T-helper 17 cell (primary cell): ENCODE results near the gene AIP. TPM values are rescaled to one million over a fixed set of nuclear protein-coding genes. Genes with fewer than 3 reads are reported as not detected.
"Not testable (repeated sequence)": the region's sequence is repeated elsewhere in the genome, so short reads cannot be mapped to it uniquely, and the experiment has no call there.

ENCODE experiments used
- ATAC-seq: fragments of 150-1000 bp; cut with Tn5 transposase; 2 replicates; pipeline ENCODE4 v1.10.0; 2021; ENCODE audit warnings: mild to moderate bottlenecking, moderate library complexity
- DNase-seq, 3 donors: peaks; one replicate each; pipeline versions ENCODE4 v3.0.0 to v3.0.0-alpha.2; 2020 to 2021
- H3K9me3 ChIP-seq: one replicate; pipeline ENCODE4 v1.7.0; 2013; ENCODE audit warnings: low read length, mild to moderate bottlenecking; ENCODE audit not compliant: control insufficient read depth, poor library complexity, severe bottlenecking
- H3K27ac Mint-ChIP-seq: one replicate; pipeline ENCODE4 v1.8.0; 2022; ENCODE audit warnings: mild to moderate bottlenecking, moderate library complexity, mixed read lengths
- H3K27me3 Mint-ChIP-seq: one replicate; pipeline ENCODE4 v1.8.0; 2022; ENCODE audit warnings: mixed read lengths
- H3K36me3 Mint-ChIP-seq: one replicate; pipeline ENCODE4 v1.8.0; 2022; ENCODE audit warnings: low read depth, mixed read lengths
- H3K4me1 Mint-ChIP-seq: one replicate; pipeline ENCODE4 v1.8.0; 2022; ENCODE audit warnings: mild to moderate bottlenecking, mixed read lengths
- H3K4me3 Mint-ChIP-seq: one replicate; pipeline ENCODE4 v1.8.0; 2022; ENCODE audit warnings: mild to moderate bottlenecking, moderate library complexity, mixed read lengths
- total RNA-seq, 4 donors: library from RNA in 2 of 4; stranded (reverse) in 2 of 4; gene quantifications; one replicate each; pipeline ENCODE4 v1.2.3 and lab custom pipeline; 2022 to 2026

Gene AIP
- total RNA-seq, 2 donors from 2014 or later: 98.3 to 109 TPM

DNA sequence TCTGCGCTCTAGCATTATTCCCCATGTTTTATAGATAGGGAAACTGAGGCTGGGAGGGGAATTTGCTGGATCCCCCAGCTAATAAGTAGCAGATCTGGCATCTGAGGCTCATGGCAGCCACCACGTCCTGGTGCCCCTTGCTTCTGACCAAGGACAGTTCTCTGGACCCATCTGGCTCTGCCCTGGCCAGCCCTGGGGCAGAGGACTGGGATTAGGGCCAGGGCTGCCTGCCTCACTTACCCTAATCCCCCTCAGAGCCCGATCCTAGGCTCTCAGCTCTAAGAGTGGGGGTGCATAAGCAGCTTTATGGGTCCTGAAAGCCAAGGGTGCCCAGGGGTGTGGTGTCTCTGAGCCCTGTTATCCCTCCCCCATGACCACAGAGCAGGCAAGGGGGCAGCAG, 27.8 kb upstream of the AIP start, which contains the start of gene CABP4:
CABP4 (plus strand) TSS at position 301 of the 400 bp plus-strand sequence; CDS start at position 371, 70 bp downstream.
- Mint-ChIP-seq H3K4me3 (no peak within 1 kb of the TSS), H3K36me3 (no peaks in the 10 kb centered on the region), H3K4me1 (peaks cover 8% of the 10 kb centered on the region), H3K27ac (no peak within 1 kb of the TSS), H3K27me3 (no peaks in the 10 kb centered on the region)
- ATAC-seq (no peak), DNase-seq (no peak)
- H3K9me3 ChIP-seq: no peaks in the 10 kb centered on the region

DNA sequence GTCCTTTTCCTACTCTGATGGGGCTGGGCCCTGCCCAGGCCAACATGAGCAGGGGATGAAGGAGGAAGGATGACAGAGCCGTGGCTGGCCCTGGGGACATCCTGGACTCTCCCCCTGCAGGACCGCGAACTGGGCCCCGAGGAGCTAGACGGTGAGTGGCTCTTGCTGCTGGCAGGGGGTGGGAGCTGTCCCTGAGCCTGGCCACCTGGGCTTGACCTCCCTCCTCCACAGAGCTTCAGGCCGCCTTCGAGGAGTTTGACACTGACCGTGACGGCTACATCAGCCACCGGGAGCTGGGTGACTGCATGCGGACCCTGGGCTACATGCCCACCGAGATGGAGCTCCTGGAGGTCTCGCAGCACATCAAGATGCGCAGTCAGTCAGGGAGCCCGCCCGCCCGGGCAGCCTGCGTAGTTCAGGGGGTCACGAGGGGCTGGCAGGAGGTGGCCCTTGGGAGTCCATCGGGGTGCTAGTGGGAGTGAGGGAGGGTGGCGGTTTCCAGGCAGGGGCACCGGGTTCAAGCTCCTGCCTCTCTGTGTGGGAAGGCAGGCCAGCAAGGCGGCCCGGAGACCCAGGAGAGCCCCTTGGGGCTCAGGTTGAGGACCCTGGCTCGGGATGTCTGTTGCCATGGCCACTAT, 26.6 kb upstream of the AIP start:
- no peak for DNase-seq
- H3K36me3 Mint-ChIP-seq: no peaks in the 10 kb centered on the region
- H3K4me3 Mint-ChIP-seq: no peak overlapping the region

DNA sequence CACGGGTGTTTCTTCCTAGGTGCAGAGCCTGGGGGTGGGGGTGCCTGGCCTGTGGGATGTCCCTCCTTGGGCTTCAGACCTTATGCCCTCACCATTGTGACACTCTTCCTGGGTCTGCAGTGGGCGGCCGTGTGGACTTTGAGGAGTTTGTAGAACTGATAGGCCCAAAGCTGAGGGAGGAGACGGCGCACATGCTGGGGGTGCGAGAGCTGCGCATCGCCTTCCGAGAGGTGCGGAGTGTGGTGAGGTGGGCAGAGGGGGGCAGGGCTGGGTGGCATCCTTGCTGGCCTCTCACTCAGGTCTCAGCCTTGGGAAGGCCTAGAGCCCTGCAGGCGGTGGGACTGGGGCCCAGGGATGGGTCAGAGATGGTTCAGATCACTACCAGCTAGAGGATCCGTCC, 25.4 kb upstream of the AIP start:
- no peaks in the 10 kb centered on the region for H3K9me3 ChIP-seq
- DNase-seq (no peak), ATAC-seq (no peak)
- Mint-ChIP-seq H3K27me3 (no peaks in the 10 kb centered on the region), H3K36me3 (no peaks in the 10 kb centered on the region), H3K4me3 (no peak overlapping the region), H3K4me1 (peaks cover 6% of the 10 kb centered on the region), H3K27ac (no peak overlapping the region)

More for the DNA sequence above, 26.6 kb upstream of the AIP start:
- no peaks in the 10 kb centered on the region for H3K9me3 ChIP-seq
- H3K27ac Mint-ChIP-seq: no peak overlapping the region
- H3K27me3 Mint-ChIP-seq: no peaks in the 10 kb centered on the region
- peaks cover 8% of the 10 kb centered on the region for H3K4me1 Mint-ChIP-seq
- no peak for ATAC-seq

DNA sequence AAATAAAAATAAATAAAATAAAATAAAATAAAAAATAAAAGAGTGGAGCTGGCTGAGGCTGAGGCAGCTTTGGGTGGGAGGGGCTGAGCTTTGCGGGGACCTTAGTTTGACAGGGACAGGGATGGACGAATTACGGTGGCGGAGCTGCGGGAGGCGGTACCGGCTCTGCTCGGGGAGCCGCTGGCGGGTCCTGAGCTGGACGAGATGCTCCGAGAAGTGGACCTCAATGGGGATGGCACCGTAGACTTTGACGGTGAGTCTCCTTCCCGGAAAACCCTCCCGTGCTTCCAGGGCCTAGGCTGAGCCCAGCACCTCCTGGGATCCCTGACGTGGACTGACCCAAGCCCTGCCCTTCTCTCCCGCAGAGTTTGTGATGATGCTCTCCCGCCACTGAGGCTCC, 24.6 kb upstream of the AIP start:
- ATAC-seq (no peak), DNase-seq (no peak)
- H3K4me1 Mint-ChIP-seq: peaks cover 4% of the 10 kb centered on the region
- H3K27ac Mint-ChIP-seq: no peak overlapping the region
- H3K36me3 Mint-ChIP-seq: no peaks in the 10 kb centered on the region
- no peaks in the 10 kb centered on the region for H3K9me3 ChIP-seq
- H3K27me3 Mint-ChIP-seq: no peaks in the 10 kb centered on the region
- no peak overlapping the region for H3K4me3 Mint-ChIP-seq

DNA sequence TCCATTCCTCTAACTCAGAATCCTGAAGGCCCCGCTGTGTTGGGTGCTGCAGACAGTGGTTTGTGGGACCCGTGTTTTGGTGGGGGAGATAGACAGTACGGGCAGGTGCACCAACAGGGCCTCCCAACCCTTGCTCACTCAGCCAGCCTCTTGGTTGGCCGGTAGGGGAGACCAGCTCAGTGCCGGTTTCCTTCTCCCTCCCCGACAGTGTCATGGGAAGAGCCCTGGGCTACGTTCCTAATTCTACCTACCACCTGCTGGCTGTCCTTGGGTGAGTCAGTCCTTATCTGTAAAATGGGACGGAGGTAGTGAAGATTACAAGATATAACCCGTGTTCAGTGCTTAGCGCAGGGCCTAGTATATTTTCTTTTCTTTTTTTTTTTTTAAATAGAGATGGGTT, 19.6 kb upstream of the AIP start:
- no peaks in the 10 kb centered on the region for H3K36me3 Mint-ChIP-seq
- H3K4me3 Mint-ChIP-seq: no peak overlapping the region
- no peaks in the 10 kb centered on the region for H3K27me3 Mint-ChIP-seq
- ATAC-seq (no peak), DNase-seq (no peak)
- peaks cover 18% of the 10 kb centered on the region for H3K4me1 Mint-ChIP-seq
- no peaks in the 10 kb centered on the region for H3K9me3 ChIP-seq
- no peak overlapping the region for H3K27ac Mint-ChIP-seq

DNA sequence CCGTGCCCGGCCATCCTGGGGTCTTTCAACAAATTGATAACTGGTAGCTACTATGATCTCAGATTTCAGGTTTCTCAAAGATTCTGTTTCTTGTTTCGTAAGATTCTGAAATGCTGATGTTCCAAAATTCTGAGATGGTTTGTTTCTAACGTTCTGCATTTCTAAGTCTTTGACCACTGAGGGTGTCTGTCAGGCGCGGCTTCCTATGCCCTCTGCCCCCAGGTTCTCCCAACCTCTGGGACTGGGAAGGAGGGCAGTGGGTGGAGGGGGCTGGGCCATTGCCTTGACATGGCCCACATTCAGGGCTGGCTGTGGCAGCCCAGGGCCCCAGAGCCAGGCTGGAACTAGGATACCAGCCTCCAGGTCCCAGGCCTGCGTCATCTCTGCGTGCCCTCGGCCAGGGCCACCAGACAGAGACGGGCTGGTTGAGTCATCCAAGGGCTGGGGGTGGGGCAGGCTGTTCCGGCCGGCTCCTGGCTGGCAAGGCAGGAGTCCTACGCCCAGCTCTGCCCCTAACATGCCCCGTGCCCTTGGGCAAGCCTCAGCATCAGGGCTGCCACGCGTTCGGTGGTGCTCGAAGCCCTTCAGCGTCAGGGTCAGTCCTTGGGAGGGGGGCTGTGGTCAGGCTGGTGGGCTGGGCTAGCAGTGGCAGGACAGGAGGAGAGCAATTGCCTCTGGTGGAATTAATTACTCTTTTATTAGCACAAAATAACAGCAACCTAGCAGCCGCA, 19.0 kb upstream of the AIP start:
- Mint-ChIP-seq H3K27ac (peak overlapping the region; percentile 83), H3K27me3 (no peaks in the 10 kb centered on the region), H3K4me1 (peaks cover 22% of the 10 kb centered on the region), H3K36me3 (no peaks in the 10 kb centered on the region), H3K4me3 (peak overlapping the region; percentile 91)
- DNase-seq (no peak), ATAC-seq (no peak)
- H3K9me3 ChIP-seq: no peaks in the 10 kb centered on the region

DNA sequence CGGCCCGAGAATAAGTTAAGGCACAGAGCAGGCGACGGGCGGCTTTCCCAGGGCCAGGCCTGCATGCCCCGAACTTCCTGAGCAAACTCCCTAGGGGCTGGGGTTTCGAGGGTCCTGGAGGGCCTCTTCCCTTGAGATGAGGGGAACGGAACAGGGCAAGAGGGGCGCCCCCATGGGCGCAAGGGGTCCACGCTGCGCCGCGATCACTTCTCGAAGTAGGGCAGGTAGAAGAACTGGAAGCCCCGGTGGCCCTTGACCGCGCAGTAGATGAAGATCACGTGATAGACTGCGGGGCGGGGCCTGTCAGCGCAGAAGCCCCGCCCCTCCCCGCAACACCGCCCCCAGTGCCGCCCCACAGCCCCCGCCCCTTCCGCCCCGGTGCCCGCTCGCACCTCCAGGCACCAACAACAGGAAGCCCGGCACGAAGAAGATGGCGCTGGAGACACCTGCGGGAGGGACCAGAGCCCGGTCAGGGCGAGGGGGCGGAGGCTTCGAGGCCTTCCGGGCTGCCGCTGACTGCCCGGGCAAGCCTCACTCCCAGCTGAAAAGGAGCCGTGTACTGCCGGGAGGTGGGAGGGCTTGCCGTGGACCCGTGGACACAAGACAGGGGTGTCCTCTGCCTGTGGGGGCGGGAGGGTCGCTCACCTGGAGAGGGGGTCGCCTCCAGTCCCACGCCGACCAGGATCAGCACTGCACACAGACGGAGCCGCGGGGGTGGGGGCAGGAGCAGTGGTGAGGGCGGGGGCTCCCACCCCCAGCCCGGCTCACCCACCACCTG, 18.2 kb upstream of the AIP start:
- ATAC-seq (peak; percentile 84), DNase-seq (peak; percentile 88 to 92 (median 92))
- H3K4me1 Mint-ChIP-seq: peaks cover 22% of the 10 kb centered on the region
- H3K36me3 Mint-ChIP-seq: no peaks in the 10 kb centered on the region
- H3K4me3 Mint-ChIP-seq: peak overlapping the region; percentile 91
- H3K27me3 Mint-ChIP-seq: no peaks in the 10 kb centered on the region
- no peaks in the 10 kb centered on the region for H3K9me3 ChIP-seq
- peak overlapping the region; percentile 83 for H3K27ac Mint-ChIP-seq

DNA sequence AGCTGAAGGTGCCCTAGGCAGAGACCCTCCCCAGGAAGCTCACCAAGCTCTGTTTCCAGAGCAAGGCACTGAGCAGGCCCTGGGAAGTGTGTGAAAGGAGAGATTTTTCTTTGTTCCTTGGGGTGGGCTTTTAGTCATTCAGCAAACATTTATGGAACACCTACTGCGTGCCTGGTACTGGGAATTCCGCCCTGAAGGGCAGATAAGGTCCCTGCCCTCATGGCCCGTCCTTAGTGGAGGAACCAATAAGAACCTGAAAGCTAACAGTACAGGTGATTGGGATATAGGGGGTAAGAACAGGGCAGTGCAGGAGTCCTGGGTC, 17.7 kb upstream of the AIP start:
- H3K9me3 ChIP-seq: no peaks in the 10 kb centered on the region
- Mint-ChIP-seq H3K4me1 (peaks cover 20% of the 10 kb centered on the region), H3K27me3 (no peaks in the 10 kb centered on the region), H3K36me3 (no peaks in the 10 kb centered on the region), H3K4me3 (peak overlapping the region; percentile 91), H3K27ac (peak overlapping the region; percentile 83)
- ATAC-seq (no peak), DNase-seq (no peak)

DNA sequence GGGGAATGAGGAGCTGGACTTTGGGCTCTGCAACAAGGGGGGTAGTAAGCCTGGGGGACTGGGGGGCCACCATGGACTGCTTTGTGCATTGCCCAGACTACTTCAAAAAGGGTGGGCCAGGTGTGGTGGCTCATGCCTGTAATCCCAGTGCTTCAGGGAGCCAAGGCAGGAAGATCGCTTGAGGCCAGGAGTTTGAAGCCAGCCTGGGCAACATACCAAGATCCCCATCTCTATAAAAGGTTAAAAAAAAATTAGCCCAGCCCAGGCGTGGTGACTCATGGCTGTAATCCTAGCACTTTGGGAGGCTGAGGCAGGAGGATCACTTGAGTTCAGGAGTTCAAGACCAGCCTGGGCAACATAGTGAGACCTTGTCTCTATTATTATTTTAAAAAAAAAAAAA, 17.3 kb upstream of the AIP start:
- not testable (repeated sequence) for H3K27me3 Mint-ChIP-seq, H3K9me3 ChIP-seq, ATAC-seq, DNase-seq, H3K36me3 Mint-ChIP-seq
- H3K4me1 Mint-ChIP-seq: peaks cover 20% of the 10 kb centered on the region
- H3K27ac Mint-ChIP-seq: peak overlapping the region; percentile 83
- peak overlapping the region; percentile 91 for H3K4me3 Mint-ChIP-seq

DNA sequence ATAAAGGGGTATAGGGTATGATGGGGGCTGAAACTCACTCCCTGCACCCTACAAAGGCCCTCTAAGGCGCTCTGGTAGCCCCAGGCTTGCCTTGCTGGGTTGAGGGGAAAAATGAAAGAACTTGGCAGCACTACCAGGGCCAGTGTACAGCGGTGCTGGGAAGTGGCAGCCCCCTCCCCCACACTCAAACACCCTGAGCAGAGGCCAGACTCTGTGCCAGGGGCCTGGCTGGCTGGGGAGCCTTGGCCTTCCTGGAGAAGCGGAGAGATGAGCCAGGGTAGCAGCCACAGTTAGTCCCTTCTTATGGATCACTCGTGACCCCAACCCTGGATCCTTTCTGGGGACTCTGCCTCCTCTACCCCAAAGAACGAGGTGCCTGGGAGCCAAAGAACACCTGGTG, 16.5 kb upstream of the AIP start:
- Mint-ChIP-seq H3K27ac (peak overlapping the region; percentile 93), H3K4me1 (peaks cover 20% of the 10 kb centered on the region), H3K36me3 (no peaks in the 10 kb centered on the region), H3K27me3 (no peaks in the 10 kb centered on the region), H3K4me3 (no peak overlapping the region)
- ATAC-seq (no peak), DNase-seq (no peak)
- no peaks in the 10 kb centered on the region for H3K9me3 ChIP-seq

DNA sequence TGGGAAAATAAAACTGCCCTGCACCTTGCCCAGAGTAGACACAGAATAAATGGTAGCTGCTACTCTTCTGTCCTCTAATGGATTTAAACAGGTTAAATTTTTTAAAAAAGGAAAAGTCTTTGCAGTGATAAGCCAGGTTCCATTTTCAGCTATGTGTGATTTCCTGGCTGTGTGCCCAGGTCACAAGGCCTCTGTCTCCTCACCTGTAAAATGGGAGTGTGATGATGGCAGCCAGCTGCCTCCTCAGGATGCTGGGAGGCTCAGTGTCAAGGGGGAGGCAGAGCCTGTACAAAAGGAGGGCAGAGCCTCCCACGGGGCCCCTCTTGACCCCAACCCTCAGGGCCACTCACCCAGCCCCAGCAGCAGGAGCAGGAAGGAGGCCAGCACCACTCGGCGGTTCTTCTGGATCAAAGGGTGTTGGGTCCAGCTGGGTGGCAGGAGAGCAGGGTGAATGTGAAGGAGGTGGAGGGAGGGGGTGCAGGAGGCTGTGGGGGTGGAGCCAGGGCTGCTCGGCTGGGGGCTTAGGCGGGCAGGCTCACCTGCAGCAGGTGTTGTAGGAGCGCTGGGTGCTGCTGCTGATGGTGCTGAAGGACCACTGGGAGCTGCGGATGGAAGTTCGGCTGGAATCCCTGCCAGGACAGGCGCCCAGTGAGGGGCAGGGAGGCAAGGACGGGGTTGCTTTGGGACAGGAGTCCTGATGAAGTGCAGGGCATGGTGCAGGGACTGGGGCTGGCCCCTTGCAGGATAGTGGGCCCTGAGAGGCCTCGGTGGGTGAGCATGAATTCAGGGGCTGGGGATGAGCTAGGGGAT, 15.7 kb upstream of the AIP start:
- ATAC-seq: no peak
- Mint-ChIP-seq H3K27me3 (no peaks in the 10 kb centered on the region), H3K4me1 (peaks cover 20% of the 10 kb centered on the region), H3K36me3 (no peaks in the 10 kb centered on the region), H3K4me3 (peak overlapping the region; percentile 92), H3K27ac (peak overlapping the region; percentile 93)
- no peaks in the 10 kb centered on the region for H3K9me3 ChIP-seq
- no peak for DNase-seq

DNA sequence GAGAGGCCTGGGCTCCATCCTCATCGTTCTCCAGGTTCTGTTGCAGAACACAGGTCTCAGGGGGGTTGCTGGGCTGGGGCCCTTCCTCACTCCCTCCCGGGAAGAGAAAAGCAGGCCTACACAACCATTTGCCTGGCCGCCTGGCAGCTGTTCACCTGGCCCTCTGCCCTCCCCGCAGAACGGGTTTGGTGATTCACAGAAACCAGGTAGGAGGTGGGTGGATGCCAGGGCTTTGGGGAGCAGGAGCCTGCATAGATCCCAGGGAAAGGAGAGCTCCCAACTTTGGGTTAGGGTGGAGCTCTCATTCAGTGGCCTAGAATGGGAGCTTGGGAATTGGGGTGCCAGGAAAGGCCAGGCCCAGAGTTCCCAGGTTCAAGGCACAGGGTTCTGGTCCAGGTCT, 14.8 kb upstream of the AIP start:
- Mint-ChIP-seq H3K4me1 (peaks cover 20% of the 10 kb centered on the region), H3K27ac (peak overlapping the region; percentile 93), H3K27me3 (no peaks in the 10 kb centered on the region), H3K4me3 (peak overlapping the region; percentile 92), H3K36me3 (no peaks in the 10 kb centered on the region)
- DNase-seq (no peak), ATAC-seq (no peak)
- no peaks in the 10 kb centered on the region for H3K9me3 ChIP-seq

DNA sequence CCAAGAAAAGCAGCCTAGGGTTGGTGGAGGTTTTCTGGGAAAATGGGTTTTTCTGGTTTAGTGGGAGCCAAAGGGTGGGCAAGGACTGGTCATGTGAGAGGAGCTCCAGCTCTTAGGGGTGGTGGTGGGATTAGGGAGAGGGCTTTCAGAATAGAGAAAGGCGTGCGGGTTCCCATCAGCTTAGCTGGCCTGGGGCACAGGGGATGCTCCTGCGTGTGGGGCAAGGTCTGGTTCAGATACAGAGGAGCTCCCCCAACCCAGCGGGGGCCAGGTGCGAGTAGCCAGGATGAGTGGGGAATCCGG, 14.4 kb upstream of the AIP start:
- ATAC-seq: no peak
- H3K9me3 ChIP-seq: no peaks in the 10 kb centered on the region
- Mint-ChIP-seq H3K27me3 (no peaks in the 10 kb centered on the region), H3K4me1 (peaks cover 20% of the 10 kb centered on the region), H3K4me3 (peak overlapping the region; percentile 92), H3K27ac (peak overlapping the region; percentile 93), H3K36me3 (no peaks in the 10 kb centered on the region)
- DNase-seq: no peak
